ENCODE results near the gene F2RL1.

- TF ChIP-seq CTCF (IDR thresholded peaks at IDR 0.05; ENCODE audit: control extremely low read depth in 1 of 3, insufficient read depth in 1 of 3, low read depth in 1 of 3, low read length in 3 of 3) (no peak), TAF7 (optimal IDR thresholded peaks at IDR 0.05; ENCODE audit: borderline replicate concordance, low read depth, low read length) (no peak), GTF2F1 (IDR thresholded peaks at IDR 0.05; ENCODE audit: borderline replicate concordance, low read depth, low read length) (no peak), EZH2 (IDR thresholded peaks at IDR 0.05; ENCODE audit: low read depth, low read length, severe bottlenecking) (no peak), CHD7 (IDR thresholded peaks at IDR 0.05; ENCODE audit: insufficient replicate concordance, low read length) (no peak)
Observed at GRCh38 chr5:76771705-76772405, 47.0 kb upstream of the F2RL1 start.
